B cell (primary cell): Measurements from ENCODE around the gene NT5M. TPM values are rescaled to one million over a fixed set of nuclear protein-coding genes. Genes with fewer than 3 reads are reported as not detected.

ENCODE experiments used
- ATAC-seq: fragments of 200-7000 bp; cut with Tn5 transposase; one replicate; pipeline ENCODE4 v1.10.0; 2021; ENCODE audit warnings: low read depth, mild to moderate bottlenecking, moderate number of reproducible peaks, moderate library complexity
- CTCF ChIA-PET: fragments of 350-600 bp; sonication (Branson Sonifier 250); formaldehyde crosslinking; loops from one replicate; lab custom pipeline; 2021; ENCODE audit warnings: antibody characterized with exemption, inconsistent platforms; lab: Charles Lee
- POLR2A ChIA-PET: fragments of 350-600 bp; sonication (Branson Sonifier 250); formaldehyde crosslinking; loops from one replicate; lab custom pipeline; 2021; ENCODE audit warnings: antibody characterized with exemption; lab: Charles Lee
- DNase-seq: peaks from one replicate; pipeline ENCODE4 v3.0.0; 2013
- H2AFZ ChIP-seq: 2 replicates; pipeline ENCODE4 v1.6.1; 2012; ENCODE audit warnings: mild to moderate bottlenecking, low read depth, low read length; ENCODE audit not compliant: insufficient read depth, poor library complexity, severe bottlenecking
- H3K27ac ChIP-seq, 2 donors: 1 replicate in 1 of 2; 2 replicates in 1 of 2; pipeline ENCODE4 v1.5.1; 2012 to 2013; ENCODE audit warnings: low read length in 2 of 2, mild to moderate bottlenecking in 2 of 2, moderate library complexity in 1 of 2
- H3K27me3 ChIP-seq, 4 experiments: fragments of 200-600 bp in 1 of 4; sonication (generic) in 1 of 4; replicated peaks in 1 of 4; 1 replicate in 2 of 4; 2 replicates in 2 of 4; pipeline versions ENCODE4 v1.6.1 to v1.7.0; 2013 to 2016; ENCODE audit warnings: low read length in 3 of 4, mild to moderate bottlenecking in 2 of 4, mixed read lengths in 1 of 4, moderate library complexity in 1 of 4; ENCODE audit not compliant: insufficient read depth in 4 of 4, control insufficient read depth in 3 of 4; ENCODE audit errors: control extremely low read depth in 1 of 4
- H3K36me3 ChIP-seq, 2 experiments: replicated peaks in 1 of 2; 1 replicate in 1 of 2; 2 replicates in 1 of 2; pipeline versions ENCODE4 v1.6.1 to v1.7.1; 2013; ENCODE audit warnings: low read length in 1 of 2; ENCODE audit not compliant: insufficient read depth in 2 of 2, control insufficient read depth in 1 of 2; ENCODE audit errors: control extremely low read depth in 1 of 2, extremely low read depth in 1 of 2
- H3K4me1 ChIP-seq, 2 donors: fragments of 200-600 bp in 1 of 2; sonication (generic) in 1 of 2; 1 replicate in 1 of 2; 2 replicates in 1 of 2; pipeline versions ENCODE4 v1.5.1 to v1.6.1; 2013 to 2017; ENCODE audit warnings: low read length in 2 of 2; ENCODE audit not compliant: control insufficient read depth in 2 of 2, insufficient read depth in 2 of 2
- H3K4me2 ChIP-seq: replicated peaks from 2 replicates; pipeline ENCODE3; 2012; ENCODE audit warnings: mild to moderate bottlenecking, low read depth, low read length; ENCODE audit not compliant: poor library complexity, severe bottlenecking
- H3K4me3 ChIP-seq, 5 experiments: fragments of 200-600 bp in 1 of 5; sonication (generic) in 1 of 5; 1 replicate in 3 of 5; 2 replicates in 2 of 5; pipeline versions ENCODE4 v1.5.1 to v1.7.0; 2011 to 2016; ENCODE audit warnings: low read length in 4 of 5, mild to moderate bottlenecking in 4 of 5, low read depth in 2 of 5, control low read depth in 1 of 5, moderate library complexity in 1 of 5; ENCODE audit not compliant: insufficient read depth in 1 of 5; ENCODE audit errors: control extremely low read depth in 1 of 5, extremely low read depth in 1 of 5
- H3K79me2 ChIP-seq: fragments of 200-600 bp; sonication (generic); one replicate; pipeline ENCODE4 v1.6.0; 2016; ENCODE audit warnings: low read length; ENCODE audit not compliant: control insufficient read depth, insufficient read depth
- H3K9ac ChIP-seq: fragments of 200-600 bp; sonication (generic); 2 replicates; pipeline ENCODE4 v1.6.1; 2017; ENCODE audit warnings: mild to moderate bottlenecking, low read length, moderate library complexity
- H3K9me3 ChIP-seq, 3 donors: one replicate each; pipeline versions ENCODE4 v1.6.1 to v1.7.1; 2013; ENCODE audit warnings: low read length in 2 of 3; ENCODE audit not compliant: control insufficient read depth in 2 of 3, insufficient read depth in 1 of 3; ENCODE audit errors: control extremely low read depth in 1 of 3
- H4K20me1 ChIP-seq: 2 replicates; pipeline ENCODE4 v1.6.0; 2012; ENCODE audit warnings: mild to moderate bottlenecking, low read length; ENCODE audit not compliant: insufficient read depth, control insufficient read depth, poor library complexity, severe bottlenecking
- H3K27ac Mint-ChIP-seq: one replicate; pipeline ENCODE4 v1.8.0; 2021; ENCODE audit warnings: mixed read lengths
- H3K27me3 Mint-ChIP-seq: one replicate; pipeline ENCODE4 v1.8.0; 2021; ENCODE audit warnings: mixed read lengths
- H3K4me1 Mint-ChIP-seq: one replicate; pipeline ENCODE4 v1.8.0; 2021; ENCODE audit warnings: mixed read lengths
- H3K4me3 Mint-ChIP-seq: one replicate; pipeline ENCODE4 v1.8.0; 2021; ENCODE audit warnings: mixed read lengths
- H3K9me3 Mint-ChIP-seq: one replicate; pipeline ENCODE4 v1.8.0; 2022; ENCODE audit warnings: mixed read lengths; ENCODE audit not compliant: insufficient read depth
- CTCF ChIP-seq: fragments of 200-600 bp; IDR thresholded peaks from one replicate; pipeline ENCODE4 v1.8.0; 2022; ENCODE audit warnings: antibody characterized with exemption, mild to moderate bottlenecking
- EZH2 ChIP-seq: IDR thresholded peaks from 2 replicates; pipeline ENCODE4 v1.6.1; 2012; ENCODE audit warnings: borderline replicate concordance, low read depth, mild to moderate bottlenecking, moderate library complexity, low read length; ENCODE audit not compliant: insufficient read depth, poor library complexity, severe bottlenecking
- WGBS: methylation state at CpG from one replicate; pipeline ENCODE4 v1.1.5; 2013; ENCODE audit warnings: missing lambda C conversion rate; ENCODE audit not compliant: insufficient coverage; 5-methylcytosine and 5-hydroxymethylcytosine counted together
- intact Hi-C: fragments of 100-400 bp; cut with micrococcal nuclease; formaldehyde crosslinking; loops from one replicate; pipeline ENCODE4 v1.10.0; 2022
- polyA plus RNA-seq: library from polyadenylated mRNA; depleted of rRNA; stranded (reverse); fragments of >200 nt; gene quantifications from 2 replicates; pipeline ENCODE4 v1.2.3, GENCODE V29; 2012
- total RNA-seq, 2 donors: library from RNA; stranded (reverse); fragments of 120-200 nt in 1 of 2; gene quantifications; 1 replicate in 1 of 2; 2 replicates in 1 of 2; pipeline versions ENCODE4 v1.2.3 to v1.2.4, GENCODE V29; 2013 to 2022

Gene NT5M
- total and polyA plus RNA-seq, 2 donors (not counting 1 experiment from before 2014, with no cell fraction given): 0.40 to 0.47 TPM

GRCh38 chr17:17343160-17343735 is 40.1 kb downstream of the NT5M start:
- Histone ChIP-seq H3K9ac (no peak overlapping the region), H3K4me3 (no peak overlapping the region), H3K79me2 (no peaks in the 10 kb centered on the region), H3K4me1 (no peaks in the 10 kb centered on the region), H2AFZ (no peak overlapping the region), H3K27ac (no peak overlapping the region), H3K4me2 (no peak overlapping the region), H3K9me3 (no peaks in the 10 kb centered on the region), H4K20me1 (no peaks in the 10 kb centered on the region), H3K36me3 (no peaks in the 10 kb centered on the region), H3K27me3 (no peaks in the 10 kb centered on the region)
- H3K9me3 Mint-ChIP-seq: no peaks in the 10 kb centered on the region
- H3K27me3 Mint-ChIP-seq: no peaks in the 10 kb centered on the region
- H3K4me1 Mint-ChIP-seq: no peaks in the 10 kb centered on the region
- no peak overlapping the region for H3K27ac Mint-ChIP-seq
- no peak for DNase-seq
- H3K4me3 Mint-ChIP-seq: no peak overlapping the region
- TF ChIP-seq CTCF (no peak), EZH2 (no peak)
- ChIA-PET CTCF (interaction anchor here (1.7 kb wide), 1 partner anchor 298 kb away, joined by 5 read pairs; no protein-coding TSS in a partner anchor), POLR2A (no interaction called here)
- ATAC-seq: no peak
- WGBS: 92% methylated on average over 11 of the region's 13 CpGs
- intact Hi-C loops: no loop called here

- Histone ChIP-seq H3K4me1 (no peaks in the 10 kb centered on the region), H3K27ac (no peak overlapping the region), H3K9ac (no peak overlapping the region), H3K4me2 (no peak overlapping the region), H3K36me3 (no peaks in the 10 kb centered on the region), H3K4me3 (no peak overlapping the region), H3K9me3 (no peaks in the 10 kb centered on the region), H4K20me1 (no peaks in the 10 kb centered on the region), H3K79me2 (no peaks in the 10 kb centered on the region), H2AFZ (no peak overlapping the region), H3K27me3 (no peaks in the 10 kb centered on the region)
- Mint-ChIP-seq H3K27ac (no peak overlapping the region), H3K9me3 (no peaks in the 10 kb centered on the region), H3K27me3 (no peaks in the 10 kb centered on the region), H3K4me3 (no peak overlapping the region), H3K4me1 (no peaks in the 10 kb centered on the region)
- ATAC-seq (no peak), DNase-seq (no peak)
- ChIA-PET CTCF (interaction anchor here (1.7 kb wide), 1 partner anchor 297 kb away, joined by 5 read pairs; no protein-coding TSS in a partner anchor), POLR2A (no interaction called here)
- TF ChIP-seq EZH2: no peak
- TF ChIP-seq CTCF: no peak
- intact Hi-C loops: no loop called here
- WGBS: 90% methylated on average over 14 of the region's 14 CpGs
These were observed 40.8 kb downstream of the NT5M start for GRCh38 chr17:17343896-17344506.
